GM12878 (cell line): ENCODE data around the gene BRWD1. TPM values are rescaled to one million over a fixed set of nuclear protein-coding genes. Genes with fewer than 3 reads are reported as not detected.

ENCODE experiments used
- ATAC-seq: fragments of 200-7000 bp; cut with Tn5 transposase; 3 replicates; pipeline ENCODE4 v1.9.1; 2020; ENCODE audit warnings: mild to moderate bottlenecking, moderate library complexity
- BruUV-seq: library from RNA; stranded (reverse); fragments of 400-500 nt; replicated peaks from 2 replicates; lab custom pipeline; 2021; lab: Mats Ljungman, UMichigan
- CTCF ChIA-PET: fragments of 300-600 bp; sonication (Branson Sonifier 250); formaldehyde crosslinking; extraction: SDS; loops from one replicate; lab custom pipeline; 2021; ENCODE audit warnings: inconsistent platforms; lab: Yijun Ruan, JAX
- POLR2A ChIA-PET: fragments of 350-600 bp; formaldehyde crosslinking; extraction: SDS; loops from one replicate; lab custom pipeline; 2021; ENCODE audit warnings: inconsistent platforms; lab: Charles Lee
- RAD21 ChIA-PET: fragments of 300-600 bp; sonication (Branson Sonifier 250); formaldehyde crosslinking; loops from one replicate; lab custom pipeline; 2023; ENCODE audit warnings: antibody characterized with exemption; ENCODE audit not compliant: unreplicated experiment; lab: Charles Lee
- SMC1A ChIA-PET: fragments of 300-600 bp; sonication (Branson Sonifier 250); formaldehyde crosslinking; loops from one replicate; lab custom pipeline; 2023; ENCODE audit not compliant: unreplicated experiment, uncharacterized antibody; lab: Charles Lee
- DNase-seq: peaks from one replicate; pipeline ENCODE4 v3.0.0-alpha.2; 2011; ENCODE audit warnings: low read depth, low spot score
- FAIRE-seq: peaks from 3 replicates; lab custom pipeline; 2011; peaks lifted over from hg19 to GRCh38; lab: Jason Lieb, UNC
- H2AFZ ChIP-seq: 2 replicates; pipeline ENCODE4 v1.6.0; 2011; ENCODE audit warnings: low read depth, low read length, control low read depth; ENCODE audit not compliant: control insufficient read depth
- H3K27ac ChIP-seq: 2 replicates; pipeline ENCODE4 v1.5.1; 2011; ENCODE audit warnings: control low read depth; ENCODE audit not compliant: control insufficient read depth, insufficient read depth
- H3K27me3 ChIP-seq, 2 experiments: replicated peaks in 1 of 2; 2 replicates each; pipeline versions ENCODE4 v1.6.0 to v1.6.1; 2011; ENCODE audit warnings: low read length in 1 of 2; ENCODE audit not compliant: control insufficient read depth in 2 of 2, insufficient read depth in 2 of 2
- H3K36me3 ChIP-seq, 2 experiments: 2 replicates each; pipeline ENCODE4 v1.5.1; 2011; ENCODE audit warnings: low read length in 1 of 2; ENCODE audit not compliant: control insufficient read depth in 2 of 2, insufficient read depth in 2 of 2
- H3K4me1 ChIP-seq: 2 replicates; pipeline ENCODE4 v1.6.1; 2011; ENCODE audit warnings: mild to moderate bottlenecking, low read length, moderate library complexity, mixed read lengths; ENCODE audit not compliant: control insufficient read depth, insufficient read depth
- H3K4me2 ChIP-seq: 2 replicates; pipeline ENCODE4 v1.6.0; 2011; ENCODE audit warnings: control low read depth; ENCODE audit not compliant: control insufficient read depth, insufficient read depth
- H3K4me3 ChIP-seq: fragments of 200-600 bp; sonication (generic); 2 replicates; pipeline ENCODE4 v1.5.1; 2016
- H3K79me2 ChIP-seq: 2 replicates; pipeline ENCODE4 v1.6.0; 2011; ENCODE audit warnings: low read length; ENCODE audit not compliant: control insufficient read depth, insufficient read depth
- H3K9ac ChIP-seq: 2 replicates; pipeline ENCODE4 v1.8.0; 2011; ENCODE audit warnings: low read length, control low read depth, mixed read lengths; ENCODE audit not compliant: control insufficient read depth, insufficient read depth
- H3K9me3 ChIP-seq: replicated peaks from 3 replicates; pipeline ENCODE4 v1.5.1; 2011; ENCODE audit warnings: mild to moderate bottlenecking, low read length; ENCODE audit not compliant: control insufficient read depth, insufficient read depth
- H4K20me1 ChIP-seq: 2 replicates; pipeline ENCODE4 v1.6.0; 2011; ENCODE audit not compliant: control insufficient read depth, insufficient read depth
- CREM ChIP-seq: IDR thresholded peaks from 2 replicates; pipeline ENCODE4 v1.6.1; 2014; ENCODE audit warnings: antibody characterized with exemption, low read depth
- IKZF1 ChIP-seq: fragments of 450-650 bp; conservative IDR thresholded peaks from 2 replicates; pipeline ENCODE4 v1.6.1; 2017; ENCODE audit warnings: antibody characterized with exemption, mild to moderate bottlenecking
- IRF3 ChIP-seq: fragments of 450-650 bp; IDR thresholded peaks from 2 replicates; pipeline ENCODE4 v1.6.1; 2014; ENCODE audit warnings: mild to moderate bottlenecking
- NFIC ChIP-seq: IDR thresholded peaks from 2 replicates; pipeline ENCODE4 v1.6.1; 2012; ENCODE audit warnings: low read depth, mild to moderate bottlenecking, inconsistent platforms, low read length, moderate library complexity
- NFYA ChIP-seq: IDR thresholded peaks from 2 replicates; pipeline ENCODE4 v1.6.1; 2011; ENCODE audit warnings: low read depth, mild to moderate bottlenecking, low read length, improper control_type of control experiment, borderline replicate concordance
- NFYB ChIP-seq: IDR thresholded peaks from 2 replicates; pipeline ENCODE4 v1.6.1; 2011; ENCODE audit warnings: low read depth, mild to moderate bottlenecking, low read length, improper control_type of control experiment, moderate library complexity; ENCODE audit not compliant: insufficient read depth
- NKRF ChIP-seq: fragments of 450-650 bp; conservative IDR thresholded peaks from 2 replicates; pipeline ENCODE4 v1.6.1; 2017; ENCODE audit warnings: mild to moderate bottlenecking, moderate library complexity
- NR2F1 ChIP-seq: fragments of 450-650 bp; conservative IDR thresholded peaks from 2 replicates; pipeline ENCODE4 v1.6.1; 2017; ENCODE audit warnings: mild to moderate bottlenecking
- POLR2A ChIP-seq: IDR thresholded peaks from 2 replicates; pipeline ENCODE4 v1.6.1; 2011; ENCODE audit warnings: low read depth, mild to moderate bottlenecking, low read length
- WGBS: methylation state at CpG from one replicate; pipeline ENCODE4 v1.1.6; 2016; ENCODE audit warnings: low lambda C conversion rate; ENCODE audit not compliant: insufficient replicate concordance, insufficient coverage; ENCODE audit errors: missing lambda C conversion rate; 5-methylcytosine and 5-hydroxymethylcytosine counted together
- in situ Hi-C: fragments of 300-500 bp; cut with MboI; formaldehyde crosslinking; loops from 9 replicates; pipeline ENCODE4 v1.14.3; 2018; ENCODE audit warnings: mixed read lengths
- intact Hi-C: fragments of 100-400 bp; cut with micrococcal nuclease; formaldehyde crosslinking; loops from one replicate; pipeline ENCODE4 v1.14.2; 2022; ENCODE audit not compliant: unreplicated experiment
- polyA plus RNA-seq, 11 experiments: library from polyadenylated mRNA; depleted of rRNA in 4 of 11; unstranded in 6 of 11; stranded (reverse) in 5 of 11; fragments of >200 nt; fragmentation: Nextera tagmentation in 4 of 11; fragmentation: Illumina TruSeq in 1 of 11; extraction: Ambion mirVana in 4 of 11; extraction: Trizol in 1 of 11; gene quantifications; 1 replicate in 1 of 11; 2 replicates in 10 of 11; pipeline versions ENCODE4 v1.2.1 to v1.2.3, GENCODE V29; 2011 to 2016; ENCODE audit warnings: inconsistent platforms in 2 of 11, missing spikeins in 2 of 11, low read depth in 1 of 11
- total RNA-seq, 4 experiments: library from RNA; depleted of rRNA in 3 of 4; stranded (reverse); fragments of >200 nt in 3 of 4; fragmentation: Illumina TruSeq in 1 of 4; extraction: Trizol in 1 of 4; gene quantifications; 2 replicates each; pipeline versions ENCODE4 v1.2.1 to v1.2.3, GENCODE V29; 2013 to 2021

Gene BRWD1
- total and polyA plus RNA-seq, 10 of the 15 experiments (the other 5 are each of a cell fraction or from before 2014, with no cell fraction given): 3.1 to 19.0 (median 13.5) TPM

- POLR2A ChIA-PET: interaction anchor here (1.0 to 1.5 kb wide), 3 partner anchors 35 to 129 kb away, joined by 3 to 5 read pairs (median 3); no protein-coding TSS in a partner anchor
- Histone ChIP-seq H3K4me3 (peak overlapping the region; percentile 85), H2AFZ (peak overlapping the region; percentile 84), H3K4me2 (no peak overlapping the region), H3K79me2 (peaks cover 16% of the 10 kb centered on the region), H3K27me3 (no peaks in the 10 kb centered on the region), H3K27ac (peak overlapping the region; percentile 93; the same call in 1 of the 2 replicates), H4K20me1 (no peaks in the 10 kb centered on the region), H3K9me3 (no peaks in the 10 kb centered on the region), H3K4me1 (peaks cover 4% of the 10 kb centered on the region; the same call in 1 of the 2 replicates), H3K36me3 (no peaks in the 10 kb centered on the region; a peak in 1 of 4 replicates), H3K9ac (peak overlapping the region; percentile 81)
- FAIRE-seq: no peak
- DNase-seq: no peak
- under 1% methylated on average over 33 of the region's 71 CpGs for WGBS
- SMC1A ChIA-PET: interaction anchor here (1.9 kb wide), 1 partner anchor 33 kb away, joined by 4 read pairs; no protein-coding TSS in a partner anchor
- intact Hi-C loops: loop anchor here (2.0 to 10.0 kb wide), 4 partner anchors 36 to 132 kb away; partner anchors contain the start of genes HMGN1, LCA5L and PSMG1
- in situ Hi-C loops: no loop called here
- BruUV-seq: no TSS peak
- ATAC-seq: peak; percentile 6
- TF ChIP-seq NFIC (no peak), POLR2A (peak; percentile 82)
- CTCF ChIA-PET: interaction anchor here (0.6 to 2.9 kb wide), 2 partner anchors 9 to 74 kb away, joined by 3 to 9 read pairs; no protein-coding TSS in a partner anchor
- RAD21 ChIA-PET: no interaction called here
Observed at GRCh38 chr21:39313042-39313570, 326 bp downstream of the BRWD1 start.

- H3K9ac ChIP-seq: peak overlapping the region; percentile 13; the same call in 1 of the 2 replicates
- ATAC-seq (peak; percentile 88), FAIRE-seq (peak; percentile 92), DNase-seq (peak; percentile 81)
- no peaks in the 10 kb centered on the region; a peak in 1 of 4 replicates for H3K36me3 ChIP-seq
- no peaks in the 10 kb centered on the region for H3K27me3 ChIP-seq
- peak overlapping the region; percentile 80 for H3K4me3 ChIP-seq
- peak overlapping the region; percentile 93; the same call in 1 of the 2 replicates for H3K27ac ChIP-seq
- RAD21 ChIA-PET: interaction anchor here (0.9 to 1.0 kb wide), 2 partner anchors 68 to 75 kb away, joined by 3 read pairs; a partner anchor contains a TSS
- intact Hi-C loops: loop anchor here (2.0 to 10.0 kb wide), 4 partner anchors 36 to 132 kb away; partner anchors contain the start of genes HMGN1, LCA5L and PSMG1
- H3K9me3 ChIP-seq: no peaks in the 10 kb centered on the region
- peak overlapping the region; percentile 95 for H3K4me2 ChIP-seq
- POLR2A ChIA-PET: interaction anchor here (1.0 to 1.5 kb wide), 2 partner anchors 36 to 128 kb away, joined by 3 read pairs; no protein-coding TSS in a partner anchor
- peaks cover 4% of the 10 kb centered on the region; the same call in 1 of the 2 replicates for H3K4me1 ChIP-seq
- SMC1A ChIA-PET: interaction anchor here (0.7 to 1.9 kb wide), 3 partner anchors 34 to 75 kb away, joined by 3 to 4 read pairs (median 4); no protein-coding TSS in a partner anchor
- H3K79me2 ChIP-seq: peaks cover 16% of the 10 kb centered on the region
- in situ Hi-C loops: no loop called here
- BruUV-seq: no TSS peak
- H4K20me1 ChIP-seq: no peaks in the 10 kb centered on the region
- 0 out of 2 replicates have a peak overlapping the region, but pooled peaks have one; percentile 2 for H2AFZ ChIP-seq
- CTCF ChIA-PET: interaction anchor here (0.6 to 1.3 kb wide), 2 partner anchors 8 to 36 kb away, joined by 3 to 6 read pairs; no protein-coding TSS in a partner anchor
- 4% methylated on average over 30 of the region's 65 CpGs for WGBS
- TF ChIP-seq CREM: 0 out of 2 replicates have a peak, but pooled peaks have one; percentile 9
- no peak for TF ChIP-seq NR2F1
- TF ChIP-seq NFYA: peak; percentile 52; the same call in 1 of the 2 replicates
- TF ChIP-seq IRF3: peak; percentile 65; the same call in 1 of the 2 replicates
- no peak for TF ChIP-seq IKZF1
- TF ChIP-seq NKRF: no peak
- peak; percentile 87 for TF ChIP-seq NFYB
Observed at GRCh38 chr21:39312112-39313041, 1.1 kb downstream of the BRWD1 start.
